ENCODE results near the gene GMDS. TPM values are rescaled to one million over a fixed set of nuclear protein-coding genes. Genes with fewer than 3 reads are reported as not detected.

GMDS gene
- polyA plus RNA-seq, 4 donors: 63.3 to 87.8 (median 71.6) TPM

DNA sequence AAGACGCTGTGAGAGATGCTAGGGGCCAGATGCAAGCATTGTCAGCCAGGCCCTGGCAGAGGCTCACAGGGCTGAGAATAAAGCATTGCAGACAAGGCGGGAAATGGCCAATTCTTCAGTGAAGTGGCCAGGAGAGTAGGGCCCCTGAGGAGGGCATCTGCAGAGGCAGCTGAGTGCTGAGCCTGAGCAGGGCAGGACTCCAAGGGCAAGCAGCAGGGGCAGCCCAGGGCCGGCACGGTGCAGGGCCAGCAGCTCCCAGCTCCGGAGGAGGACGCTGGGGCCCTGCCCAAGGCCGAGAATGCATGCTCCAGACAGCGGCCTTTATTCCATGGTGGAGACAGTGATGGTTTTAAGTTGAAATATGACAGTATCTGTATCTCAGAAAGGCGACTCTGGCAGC, 330.2 kb downstream of the GMDS start:
- DNase-seq (ENCODE audit: low read depth in 4 of 4, low spot score in 2 of 4): no peak

DNA sequence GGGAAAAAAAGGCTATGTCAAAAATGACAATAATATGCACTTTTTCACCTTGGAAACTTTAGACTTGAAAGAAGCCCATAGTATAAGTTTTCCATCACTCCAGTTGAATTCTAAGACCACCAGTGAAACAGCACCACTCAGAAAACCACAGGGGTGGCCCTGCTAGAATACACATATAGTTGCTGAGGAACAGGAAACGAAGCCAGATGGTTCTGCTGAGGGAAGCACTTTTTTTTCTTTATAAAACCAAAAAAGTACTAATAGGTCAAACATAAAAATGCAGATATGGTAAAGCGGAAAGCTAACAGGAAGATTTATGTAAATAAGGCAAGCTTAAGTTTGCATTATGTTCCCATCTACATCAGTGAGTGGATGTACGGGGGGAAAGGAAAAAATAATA, 331.8 kb downstream of the GMDS start:
- no peak for DNase-seq (ENCODE audit: low read depth in 4 of 4, low spot score in 2 of 4)

DNA sequence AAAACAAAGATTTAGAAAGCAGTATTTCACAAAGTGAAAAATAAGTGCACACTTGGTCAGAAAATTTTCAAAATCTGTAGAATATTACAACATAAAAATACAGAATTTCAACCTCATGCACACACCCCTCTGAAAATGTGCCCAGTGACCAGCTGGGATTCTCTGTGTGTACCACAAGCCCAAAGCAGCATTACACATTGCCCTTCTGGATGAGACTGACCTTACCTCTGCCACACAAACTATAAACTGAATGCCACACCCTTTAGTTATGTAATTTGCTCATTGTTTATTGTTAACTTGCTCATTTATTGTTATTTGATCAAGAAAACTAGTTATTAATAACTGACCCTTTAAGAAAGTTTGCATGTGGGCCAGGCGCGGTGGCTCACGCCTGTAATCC, 332.7 kb downstream of the GMDS start:
- no peak for DNase-seq (ENCODE audit: low read depth in 4 of 4, low spot score in 2 of 4)

DNA sequence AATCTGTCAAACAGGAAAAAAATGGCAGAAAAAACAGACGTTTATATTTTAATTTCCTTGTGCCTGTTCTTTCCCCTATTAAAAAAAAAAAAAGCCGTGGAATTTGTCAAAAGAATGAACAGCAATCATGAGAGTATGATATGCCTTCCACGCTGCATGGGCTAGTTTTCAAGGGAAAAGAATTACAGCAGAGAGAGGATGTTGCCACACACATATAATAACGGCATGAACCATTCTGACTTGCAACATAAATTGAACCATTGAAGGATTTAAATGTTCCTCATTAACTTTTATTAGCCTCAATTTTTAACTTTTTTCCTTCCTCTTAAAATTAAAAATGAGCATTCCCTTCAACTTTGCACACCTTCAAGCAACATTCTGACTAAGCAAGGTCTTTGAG, 333.9 kb downstream of the GMDS start:
- DNase-seq (ENCODE audit: low read depth in 4 of 4, low spot score in 2 of 4): no peak

DNA sequence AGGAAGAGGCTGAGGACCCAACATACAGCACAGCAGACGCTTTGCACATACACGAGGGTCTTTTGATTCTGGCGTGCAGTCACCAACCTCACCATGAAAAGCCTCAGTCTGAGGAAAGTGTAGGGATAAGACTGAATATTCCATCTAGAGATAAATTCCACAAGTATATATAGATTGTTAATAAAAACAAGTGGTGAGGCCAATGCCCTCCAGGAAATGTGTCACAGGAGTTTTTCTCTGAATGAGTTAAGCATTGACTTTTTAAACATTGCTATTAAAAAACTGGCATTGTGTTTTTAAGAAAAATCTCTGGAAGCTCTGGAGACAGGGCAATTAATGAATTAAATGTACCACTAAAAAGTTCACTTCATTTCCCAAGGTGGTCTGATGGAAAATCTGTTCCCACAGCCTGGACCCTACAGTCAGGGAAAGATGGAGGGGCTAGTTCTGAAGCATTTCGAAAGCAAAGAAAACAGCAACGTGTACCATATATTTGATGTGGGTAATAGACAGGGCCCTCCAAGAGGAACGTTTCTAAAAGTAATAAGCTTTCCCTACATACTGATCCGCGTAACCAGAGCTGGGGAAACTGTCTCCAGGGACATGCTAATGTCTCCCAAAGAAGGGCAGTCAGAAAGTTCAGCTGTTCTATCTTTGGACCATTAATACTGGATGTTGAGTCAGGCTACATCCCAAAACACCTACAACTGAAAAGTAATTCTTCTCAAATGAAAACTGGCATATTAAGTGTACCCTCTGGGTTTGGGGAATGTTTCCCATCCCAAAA, 334.6 kb downstream of the GMDS start:
- DNase-seq (ENCODE audit: low read depth in 4 of 4, low spot score in 2 of 4): no peak

DNA sequence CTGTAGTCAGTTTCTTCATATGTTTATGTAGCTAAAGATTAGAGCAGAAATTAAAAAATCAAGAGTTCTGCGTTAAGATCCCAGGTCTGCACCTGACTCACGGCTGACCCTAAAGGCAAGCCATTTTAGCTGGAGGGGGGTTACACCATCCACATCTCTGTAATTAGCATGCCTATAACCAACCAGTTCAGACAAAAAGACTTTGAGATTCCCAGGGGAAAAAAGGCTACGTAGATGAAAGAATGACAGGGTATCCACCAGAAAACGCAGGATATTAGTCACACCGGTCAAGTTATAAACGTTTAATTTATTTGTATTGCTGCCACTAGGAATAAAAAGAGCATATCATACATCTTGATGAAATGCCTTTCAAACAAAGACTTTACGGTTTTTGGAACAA, 336.6 kb downstream of the GMDS start:
- DNase-seq (ENCODE audit: low read depth in 4 of 4, low spot score in 2 of 4): no peak

DNA sequence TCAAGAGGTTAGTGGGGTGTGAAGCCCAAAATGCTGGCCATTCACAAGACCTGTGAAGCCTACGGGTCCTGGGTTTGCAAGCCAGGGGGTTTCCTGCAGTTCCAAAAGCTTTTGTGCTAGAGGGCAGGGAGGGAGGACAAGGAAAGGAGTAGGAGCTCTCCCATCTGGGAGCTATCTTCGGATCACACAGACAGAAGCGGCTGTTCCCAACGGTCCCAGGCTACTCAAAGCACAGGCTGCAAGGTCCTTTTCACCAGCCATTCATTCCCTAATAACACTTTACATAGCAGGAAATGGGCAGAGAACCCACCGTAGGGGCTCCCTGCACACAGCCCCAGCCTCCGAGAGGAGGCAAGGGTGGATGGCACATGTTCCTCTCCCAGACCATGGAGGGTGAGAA, 338.8 kb downstream of the GMDS start:
- no peak for DNase-seq (ENCODE audit: low read depth in 4 of 4, low spot score in 2 of 4)

DNA sequence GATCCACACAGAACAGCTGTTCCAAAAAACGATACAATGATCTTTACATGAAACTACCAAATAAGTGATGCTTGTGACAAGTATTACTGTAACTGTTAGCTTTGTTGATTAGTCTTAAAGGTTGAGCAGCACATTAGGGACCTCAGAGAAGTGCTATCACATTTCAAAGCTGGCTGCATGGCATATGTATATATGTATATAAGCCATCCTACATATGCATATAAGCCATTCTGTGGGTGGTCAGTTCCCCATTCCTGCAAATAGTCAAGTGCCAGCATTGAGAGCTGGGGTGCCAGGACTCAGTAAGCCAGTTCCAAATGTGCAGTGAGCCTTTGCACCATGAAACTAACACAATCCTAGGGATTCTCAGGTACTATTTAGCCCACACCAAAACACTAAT, 339.4 kb downstream of the GMDS start:
- DNase-seq (ENCODE audit: low read depth in 4 of 4, low spot score in 2 of 4): no peak

DNA sequence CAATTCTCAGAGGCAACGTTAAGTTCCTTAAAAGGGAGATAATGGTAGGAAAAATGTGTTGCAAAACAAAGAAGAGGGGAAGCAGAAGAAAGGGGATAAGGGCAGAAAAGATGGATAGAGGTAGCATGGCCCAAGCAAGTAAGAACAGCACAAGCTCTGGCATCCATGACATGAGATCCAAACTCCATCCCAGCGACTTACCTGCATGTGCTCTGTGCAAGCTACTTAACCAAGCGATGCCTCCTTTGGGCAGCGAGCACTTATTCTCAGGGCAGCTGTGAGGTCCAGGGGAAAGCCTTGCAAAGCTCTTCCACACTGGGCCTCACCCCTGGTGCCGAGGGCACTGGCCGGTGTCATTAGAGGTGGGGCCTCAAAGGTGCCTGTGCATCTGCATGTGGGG, 340.5 kb downstream of the GMDS start:
- no peak for DNase-seq (ENCODE audit: low read depth in 4 of 4, low spot score in 2 of 4)

DNA sequence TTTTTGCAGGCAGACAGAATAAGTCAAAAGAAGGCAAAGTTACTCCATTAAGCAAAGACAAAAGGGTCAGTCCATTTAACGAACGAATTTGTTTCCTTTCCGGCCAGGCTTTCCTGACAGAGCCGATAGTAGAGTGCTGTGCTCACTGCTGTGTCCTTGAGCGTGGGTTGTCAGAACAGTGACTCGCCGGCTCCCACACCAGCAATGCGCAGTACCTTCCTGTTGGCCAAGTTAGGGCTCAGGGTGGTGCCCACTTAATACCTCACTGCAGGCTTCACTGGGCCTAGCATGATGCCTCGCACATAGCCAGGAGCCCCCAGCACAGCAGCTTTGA, 341.0 kb downstream of the GMDS start:
- DNase-seq (ENCODE audit: low read depth in 4 of 4, low spot score in 2 of 4): peak in 1 of 4 donors; percentile 18

DNA sequence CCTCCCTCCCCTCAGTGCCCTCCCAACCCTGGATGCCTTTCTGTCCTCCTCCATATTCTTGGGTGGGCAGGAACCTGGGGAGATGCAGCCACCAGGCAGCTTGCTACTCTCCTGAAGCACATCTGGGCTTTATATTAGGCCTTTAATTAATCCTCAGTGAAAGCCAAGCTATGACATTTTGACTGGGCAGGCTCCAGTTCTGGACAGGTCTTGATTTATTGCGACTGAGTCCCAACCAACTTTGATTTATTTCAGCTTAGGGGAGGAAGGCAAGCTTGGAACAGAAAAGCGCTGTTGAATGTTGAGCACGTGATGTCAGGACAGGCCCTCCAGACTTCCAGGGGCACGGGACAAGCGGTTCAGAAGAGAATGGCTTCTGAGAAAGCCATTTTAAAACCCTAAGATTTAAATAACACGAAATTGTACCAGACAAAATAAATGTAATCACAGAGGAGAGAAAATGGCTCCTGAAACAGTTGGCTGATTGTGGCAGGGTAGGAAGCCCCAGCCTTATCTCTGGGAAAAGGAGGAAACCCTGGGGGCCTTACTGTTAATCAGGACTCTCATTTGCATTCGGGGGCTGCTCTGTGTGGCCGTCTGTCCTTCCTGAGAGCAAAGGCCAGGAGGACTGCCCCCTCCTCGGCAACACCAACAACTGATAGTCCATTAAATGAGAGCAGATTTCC, 341.5 kb downstream of the GMDS start:
- DNase-seq (ENCODE audit: low read depth in 4 of 4, low spot score in 2 of 4): peak; percentile 69 to 90 (median 80)

DNA sequence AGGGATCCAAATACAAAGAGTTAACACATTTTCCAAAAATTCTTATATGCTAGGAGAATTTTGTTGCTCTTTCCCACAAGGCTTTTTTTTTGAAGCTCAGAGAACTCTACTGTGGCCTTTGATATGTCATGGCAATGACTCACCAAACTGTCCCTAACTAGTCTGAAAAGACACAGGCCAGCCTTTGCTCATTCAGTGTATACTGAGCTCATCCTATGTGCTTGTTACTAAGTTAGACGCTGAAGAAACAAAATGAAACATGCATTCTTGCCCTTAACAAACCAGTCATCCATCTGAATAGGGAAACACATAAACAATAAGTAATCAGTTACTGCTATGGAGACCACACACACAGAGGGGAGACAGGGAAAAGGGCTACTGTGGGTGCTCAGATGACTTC, 343.8 kb downstream of the GMDS start:
- DNase-seq (ENCODE audit: low read depth in 4 of 4, low spot score in 2 of 4): no peak

DNA sequence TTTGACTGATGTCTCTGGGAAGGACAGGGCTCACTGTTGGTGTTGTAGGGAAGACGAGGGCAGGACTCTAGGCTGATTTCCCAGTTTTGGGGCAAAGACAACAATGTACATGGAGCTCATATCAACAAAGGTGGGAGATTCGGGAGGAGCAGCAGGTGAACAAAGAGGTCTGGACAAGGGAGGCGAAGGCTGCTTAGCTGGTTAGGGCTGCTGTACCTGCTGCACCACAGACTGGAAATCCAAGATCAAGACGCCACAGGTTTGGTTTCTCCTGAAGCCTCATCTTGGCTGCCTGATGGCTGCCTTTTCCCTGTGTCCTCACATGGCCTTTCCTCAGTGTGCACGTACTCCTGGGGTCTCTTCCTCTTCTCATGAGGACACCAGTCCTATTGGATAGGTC, 348.5 kb downstream of the GMDS start:
- no peak for DNase-seq (ENCODE audit: low read depth in 4 of 4, low spot score in 2 of 4)

DNA sequence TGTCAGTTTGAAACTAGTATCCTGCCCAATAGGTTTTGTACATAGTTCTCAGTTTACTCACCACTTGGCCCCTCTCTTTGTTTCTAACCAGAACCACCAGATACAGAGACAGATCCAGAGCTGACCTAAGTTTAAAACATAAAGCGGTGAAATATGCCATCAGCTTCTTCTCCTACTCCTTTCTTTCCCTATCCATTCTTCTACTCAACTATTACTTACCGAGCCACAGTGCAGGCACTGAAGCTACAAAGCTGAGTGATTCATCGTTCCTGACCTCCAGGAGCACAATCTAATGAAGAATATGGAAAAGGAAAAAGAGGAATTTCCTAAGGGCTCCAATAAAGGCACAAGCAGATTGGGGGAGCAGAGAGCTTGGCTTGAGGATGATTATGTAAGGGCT, 349.7 kb downstream of the GMDS start:
- no peak for DNase-seq (ENCODE audit: low read depth in 4 of 4, low spot score in 2 of 4)

DNA sequence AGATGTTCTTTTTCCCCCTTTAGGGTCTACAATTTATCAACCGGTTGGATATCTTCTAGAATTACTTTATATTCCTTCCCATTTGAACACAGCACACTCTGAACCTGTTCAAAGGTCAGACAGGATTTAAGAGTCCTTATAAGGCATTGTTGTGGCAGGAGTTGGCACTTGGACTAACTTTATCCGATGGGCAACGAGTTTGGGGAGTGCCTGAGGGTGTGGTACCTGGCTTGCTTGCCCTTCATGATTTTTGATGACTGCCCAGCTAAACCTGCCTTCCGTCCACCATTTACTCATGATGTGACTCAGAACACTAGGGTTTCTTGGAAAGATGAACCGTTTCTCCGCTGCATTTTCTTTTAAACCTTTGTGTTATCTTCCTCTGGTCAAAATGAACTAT, 350.5 kb downstream of the GMDS start:
- DNase-seq (ENCODE audit: low read depth in 4 of 4, low spot score in 2 of 4): no peak

DNA sequence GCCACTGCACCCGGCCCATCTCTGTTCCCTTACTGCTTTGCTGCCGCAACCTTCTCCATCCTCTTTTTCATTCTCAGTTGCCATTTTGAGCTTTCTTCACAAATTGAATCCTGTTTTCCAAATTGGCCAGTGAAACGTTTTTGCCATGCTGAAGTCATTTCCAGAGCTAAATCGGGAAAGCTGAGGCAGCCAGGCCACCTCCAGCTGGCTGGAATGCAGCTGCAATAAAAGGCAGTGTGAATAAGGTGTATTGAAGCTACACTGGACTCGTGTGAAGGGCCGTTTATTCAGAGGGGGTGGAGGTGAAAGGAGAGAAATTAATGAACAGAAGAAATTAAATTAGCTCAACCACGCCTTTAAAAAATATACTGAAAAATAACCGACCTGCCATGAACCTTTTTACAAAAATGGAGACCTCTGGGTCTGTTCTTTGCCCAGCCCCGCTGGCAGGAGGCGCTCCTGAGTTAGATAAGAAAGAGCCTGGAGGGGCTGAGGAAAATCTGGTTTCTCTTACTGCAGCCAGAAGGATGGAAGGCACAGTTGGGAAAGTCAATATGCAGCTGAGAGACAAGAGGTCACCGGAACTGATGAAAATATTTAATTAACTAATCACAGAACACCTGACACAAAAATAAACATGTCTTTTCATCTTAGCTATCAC, 351.8 kb downstream of the GMDS start:
- no peak for DNase-seq (ENCODE audit: low read depth in 4 of 4, low spot score in 2 of 4)

DNA sequence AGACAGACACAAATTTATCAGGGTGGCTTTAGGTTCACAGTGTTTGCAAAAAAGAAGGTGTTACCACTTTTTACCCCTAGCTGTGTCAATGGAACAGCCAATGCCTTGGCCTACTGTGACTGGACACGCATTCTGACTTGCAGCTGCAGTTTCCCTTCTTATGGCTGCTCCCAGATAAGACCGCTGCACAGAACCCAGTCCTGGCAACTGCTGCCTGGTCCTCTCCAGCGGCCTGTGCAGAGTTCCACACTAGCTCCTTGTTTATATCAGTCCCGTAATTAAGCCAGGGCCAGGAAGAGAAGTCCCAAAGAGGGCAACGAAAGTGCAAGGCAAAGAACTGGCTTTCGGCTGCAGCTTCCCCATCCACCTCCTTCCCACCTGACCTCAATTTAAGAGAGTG, 352.7 kb downstream of the GMDS start:
- no peak for DNase-seq (ENCODE audit: low read depth in 4 of 4, low spot score in 2 of 4)

DNA sequence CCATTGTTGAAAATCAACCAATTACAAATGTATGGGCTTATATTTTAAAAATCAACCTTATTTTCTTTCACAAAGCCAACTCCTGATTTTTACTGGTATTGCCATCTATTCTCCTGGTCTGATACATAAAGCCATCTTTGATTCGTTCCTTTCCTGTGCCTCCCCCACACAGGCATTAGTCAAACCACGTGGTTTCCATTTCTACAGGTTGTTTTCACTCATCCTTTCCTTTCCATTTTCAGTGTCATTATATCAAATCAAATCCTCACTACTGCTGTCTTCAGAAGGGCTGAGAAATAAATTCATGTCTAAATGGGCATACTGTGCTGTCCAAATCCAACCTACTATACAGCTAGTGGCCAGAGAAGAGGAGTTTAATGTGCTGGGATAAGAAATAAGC, 354.4 kb downstream of the GMDS start:
- no peak for DNase-seq (ENCODE audit: low read depth in 4 of 4, low spot score in 2 of 4)

DNA sequence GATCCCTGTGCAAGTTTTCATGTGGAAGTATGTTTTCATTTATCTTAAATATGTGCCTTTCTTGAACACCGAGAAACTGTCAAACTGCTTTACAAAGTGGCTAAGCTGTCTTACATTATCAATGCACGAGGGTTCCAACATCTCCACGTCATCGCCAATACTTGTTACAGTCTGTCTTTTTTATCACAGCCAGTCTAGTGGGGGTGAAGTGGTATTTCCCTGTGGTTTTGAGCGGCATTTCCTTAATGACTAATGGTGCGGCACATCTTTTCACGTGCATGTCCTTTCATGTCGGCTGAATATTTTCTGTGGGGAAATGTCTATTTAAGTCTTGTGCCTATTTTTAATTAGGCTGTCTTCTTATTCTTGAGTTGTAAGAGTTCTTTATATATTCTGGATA, 355.3 kb downstream of the GMDS start:
- DNase-seq (ENCODE audit: low read depth in 4 of 4, low spot score in 2 of 4): no peak

DNA sequence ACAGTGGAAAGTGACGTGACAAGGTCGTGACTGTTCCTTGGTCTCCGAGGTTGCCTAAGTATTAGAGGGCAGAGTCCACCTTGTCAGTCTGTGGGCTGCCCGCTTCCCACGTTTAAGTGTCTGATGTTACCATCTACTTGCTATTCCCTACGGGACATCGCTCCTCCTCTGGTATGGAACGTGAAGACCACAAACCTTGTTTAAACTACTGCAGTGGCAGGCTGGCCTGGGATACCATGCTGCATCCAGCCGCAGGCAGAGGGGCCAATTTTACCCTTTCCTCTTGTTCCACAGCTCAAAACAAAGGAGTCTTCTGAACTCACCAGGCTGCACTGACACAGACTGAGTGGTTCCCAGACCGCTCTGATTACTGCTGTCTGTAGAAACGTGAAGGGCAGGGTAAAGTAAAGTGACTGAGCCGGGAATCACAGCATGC, 359.8 kb downstream of the GMDS start:
- DNase-seq (ENCODE audit: low read depth in 4 of 4, low spot score in 2 of 4): no peak

DNA sequence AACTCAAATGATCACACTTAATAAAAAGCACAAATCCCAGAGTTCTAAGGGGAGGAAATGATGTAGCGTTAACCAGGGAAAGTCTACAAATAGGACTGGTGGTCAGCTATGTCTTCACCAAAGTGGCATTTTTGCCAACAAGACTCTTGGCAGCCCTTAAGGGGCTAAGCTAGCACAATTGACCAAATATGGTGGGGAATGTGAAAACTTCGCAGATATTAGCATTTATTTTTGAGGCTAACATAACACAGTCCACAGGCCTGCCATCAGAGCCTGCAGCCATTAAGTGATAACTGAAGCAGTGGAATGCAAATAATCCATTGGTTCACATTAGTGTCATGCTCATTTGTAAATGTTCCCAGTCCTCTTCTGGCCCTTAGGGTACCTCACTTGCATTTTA, 361.1 kb downstream of the GMDS start:
- DNase-seq (ENCODE audit: low read depth in 4 of 4, low spot score in 2 of 4): no peak

DNA sequence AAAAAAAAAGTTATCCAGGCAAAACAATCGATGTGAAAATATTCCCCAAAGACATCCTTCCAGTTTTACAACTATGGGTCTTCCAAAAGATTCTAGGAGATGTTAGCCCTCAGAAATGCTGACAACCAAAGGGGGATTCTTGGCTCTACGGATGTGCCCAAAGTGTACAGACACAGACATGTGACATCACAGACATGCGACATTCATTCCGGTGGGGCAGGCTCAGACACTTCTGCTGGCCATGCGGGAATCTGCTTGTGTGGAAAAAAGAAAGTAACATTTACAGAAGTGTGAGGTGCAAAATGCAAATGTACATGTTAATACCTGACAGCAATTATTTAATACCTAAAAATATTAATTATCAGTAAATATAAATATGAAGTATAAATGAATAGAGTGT, 367.1 kb downstream of the GMDS start:
- DNase-seq (ENCODE audit: low read depth in 4 of 4, low spot score in 2 of 4): no peak

Data from left renal cortex interstitium (tissue), 4 donors.